Measurements from ENCODE around the gene LIMS1.
"Not testable (repeated sequence)": the region's sequence is repeated elsewhere in the genome, so short reads cannot be mapped to it uniquely, and the experiment has no call there.

Gene LIMS1

GRCh38 chr2:108533832-108534583 lies at the start of gene LIMS1:
Gene LIMS1 (plus strand): TSS chr2:108534470. CDS start chr2:108534563, 93 bp downstream.
- no peaks in the 10 kb centered on the region for H3K9me3 ChIP-seq (ENCODE audit: control insufficient read depth in 5 of 5, low read length in 5 of 5)
- peak within 1 kb of the TSS; percentile 98 for H3K27ac ChIP-seq (ENCODE audit: low read depth, low read length)
- H3K4me3 ChIP-seq (ENCODE audit: low read depth in 1 of 5, low read length in 5 of 5) = peak within 1 kb of the TSS; percentile 75 to 96 (median 87)
- no peaks in the 10 kb centered on the region for H3K36me3 ChIP-seq (ENCODE audit: control insufficient read depth in 5 of 5, insufficient read depth in 5 of 5, low read length in 5 of 5)
- H3K27me3 ChIP-seq (ENCODE audit: control insufficient read depth in 5 of 5, insufficient read depth in 4 of 5, low read length in 5 of 5) = no peaks in the 10 kb centered on the region
- H3K4me1 ChIP-seq (ENCODE audit: control insufficient read depth in 5 of 5, insufficient read depth in 5 of 5, low read length in 5 of 5) = peaks cover 0 to 39% (median 33%) of the 10 kb centered on the region in 5 donors
- H3K9ac ChIP-seq (ENCODE audit: low read length in 5 of 5) = peak within 1 kb of the TSS; percentile 92 to 98 (median 98)

- peaks cover 0 to 3% (median 0%) of the 10 kb centered on the region in 5 donors for H3K4me1 ChIP-seq (ENCODE audit: control insufficient read depth in 5 of 5, insufficient read depth in 5 of 5, low read length in 5 of 5)
- H3K27ac ChIP-seq (ENCODE audit: low read depth, low read length) = no peak overlapping the region
- H3K9ac ChIP-seq (ENCODE audit: low read length in 5 of 5) = no peak overlapping the region
- H3K36me3 ChIP-seq (ENCODE audit: control insufficient read depth in 5 of 5, insufficient read depth in 5 of 5, low read length in 5 of 5) = peaks cover 31 to 46% (median 41%) of the 10 kb centered on the region in 5 donors
- H3K4me3 ChIP-seq (ENCODE audit: low read depth in 1 of 5, low read length in 5 of 5) = no peak overlapping the region
- H3K9me3 ChIP-seq (ENCODE audit: control insufficient read depth in 5 of 5, low read length in 5 of 5) = no peaks in the 10 kb centered on the region
- no peaks in the 10 kb centered on the region for H3K27me3 ChIP-seq (ENCODE audit: control insufficient read depth in 5 of 5, insufficient read depth in 4 of 5, low read length in 5 of 5)
Observed at GRCh38 chr2:108485253-108485652, 49.0 kb upstream of the LIMS1 start.

DNA sequence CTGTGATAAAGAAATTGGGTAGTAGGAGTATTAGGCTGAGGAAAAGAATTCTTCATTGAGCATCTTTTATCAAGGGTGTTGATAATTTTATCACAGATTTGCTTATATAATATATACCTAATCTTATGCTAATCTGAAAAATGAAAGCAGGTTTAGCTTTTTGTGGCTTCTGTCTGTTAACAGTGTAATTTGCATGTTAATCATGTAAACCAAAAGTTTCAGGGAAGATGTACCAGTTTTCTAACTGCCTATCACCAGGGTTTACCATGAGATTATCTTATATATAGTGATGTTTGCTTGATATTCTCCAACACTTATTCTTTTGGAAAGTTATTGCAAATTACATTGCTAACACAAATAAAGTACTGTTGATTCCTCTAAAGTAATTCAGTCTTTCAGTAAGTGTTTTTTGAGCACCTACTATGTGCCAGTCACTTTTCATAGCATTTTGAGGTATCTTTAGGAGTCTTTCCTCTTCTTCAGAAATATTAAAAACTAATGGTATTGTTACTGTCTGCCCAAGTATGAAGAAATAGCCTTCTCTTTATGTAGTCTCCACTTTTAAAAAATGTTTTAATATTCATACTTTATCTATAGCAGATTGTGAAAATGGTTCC lies 43.7 kb upstream of the LIMS1 start:
- peaks cover 24 to 53% (median 32%) of the 10 kb centered on the region in 5 donors for H3K36me3 ChIP-seq (ENCODE audit: control insufficient read depth in 5 of 5, insufficient read depth in 5 of 5, low read length in 5 of 5)
- no peaks in the 10 kb centered on the region for H3K27me3 ChIP-seq (ENCODE audit: control insufficient read depth in 5 of 5, insufficient read depth in 4 of 5, low read length in 5 of 5)
- no peaks in the 10 kb centered on the region for H3K9me3 ChIP-seq (ENCODE audit: control insufficient read depth in 5 of 5, low read length in 5 of 5)
- H3K9ac ChIP-seq (ENCODE audit: low read length in 5 of 5) = no peak overlapping the region
- H3K4me3 ChIP-seq (ENCODE audit: low read depth in 1 of 5, low read length in 5 of 5) = no peak overlapping the region
- H3K4me1 ChIP-seq (ENCODE audit: control insufficient read depth in 5 of 5, insufficient read depth in 5 of 5, low read length in 5 of 5) = peaks cover 0 to 3% (median 0%) of the 10 kb centered on the region in 5 donors
- no peak overlapping the region for H3K27ac ChIP-seq (ENCODE audit: low read depth, low read length)

GRCh38 chr2:108491848-108492247 lies 42.4 kb upstream of the LIMS1 start:
- Histone ChIP-seq H3K27me3 (ENCODE audit: control insufficient read depth in 5 of 5, insufficient read depth in 4 of 5, low read length in 5 of 5) (no peaks in the 10 kb centered on the region), H3K27ac (ENCODE audit: low read depth, low read length) (no peak overlapping the region), H3K9ac (ENCODE audit: low read length in 5 of 5) (no peak overlapping the region)

DNA sequence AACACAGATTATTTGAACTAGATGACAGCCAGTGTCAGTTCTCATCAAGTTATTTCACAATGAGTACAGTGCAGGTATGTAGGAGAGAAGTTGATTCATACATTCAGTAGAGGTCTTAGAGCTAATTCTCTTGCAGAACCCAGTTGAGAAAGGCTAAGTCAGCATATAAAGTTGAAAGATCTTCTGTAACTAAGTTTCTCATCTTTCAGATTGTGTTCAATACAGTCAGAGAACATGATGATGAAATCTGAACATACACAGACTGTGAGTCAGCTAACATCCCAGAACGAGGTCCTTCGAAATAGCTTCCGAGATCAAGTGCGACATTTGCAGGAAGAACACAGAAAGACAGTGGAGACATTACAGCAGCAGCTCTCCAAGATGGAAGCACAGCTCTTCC lies 41.9 kb upstream of the LIMS1 start:
- peaks cover 0 to 3% (median 0%) of the 10 kb centered on the region in 5 donors for H3K4me1 ChIP-seq (ENCODE audit: control insufficient read depth in 5 of 5, insufficient read depth in 5 of 5, low read length in 5 of 5)
- H3K9me3 ChIP-seq (ENCODE audit: control insufficient read depth in 5 of 5, low read length in 5 of 5) = no peaks in the 10 kb centered on the region
- no peak overlapping the region for H3K9ac ChIP-seq (ENCODE audit: low read length in 5 of 5)
- H3K27ac ChIP-seq (ENCODE audit: low read depth, low read length) = no peak overlapping the region
- no peaks in the 10 kb centered on the region for H3K27me3 ChIP-seq (ENCODE audit: control insufficient read depth in 5 of 5, insufficient read depth in 4 of 5, low read length in 5 of 5)
- H3K36me3 ChIP-seq (ENCODE audit: control insufficient read depth in 5 of 5, insufficient read depth in 5 of 5, low read length in 5 of 5) = peaks cover 20 to 49% (median 27%) of the 10 kb centered on the region in 5 donors
- H3K4me3 ChIP-seq (ENCODE audit: low read depth in 1 of 5, low read length in 5 of 5) = no peak overlapping the region

More at GRCh38 chr2:108491848-108492247, 42.4 kb upstream of the LIMS1 start:
- H3K4me3 ChIP-seq (ENCODE audit: low read depth in 1 of 5, low read length in 5 of 5) = no peak overlapping the region
- H3K4me1 ChIP-seq (ENCODE audit: control insufficient read depth in 5 of 5, insufficient read depth in 5 of 5, low read length in 5 of 5) = peaks cover 0 to 3% (median 0%) of the 10 kb centered on the region in 5 donors
- H3K9me3 ChIP-seq (ENCODE audit: control insufficient read depth in 5 of 5, low read length in 5 of 5) = no peaks in the 10 kb centered on the region
- peaks cover 21 to 47% (median 25%) of the 10 kb centered on the region in 5 donors for H3K36me3 ChIP-seq (ENCODE audit: control insufficient read depth in 5 of 5, insufficient read depth in 5 of 5, low read length in 5 of 5)

DNA sequence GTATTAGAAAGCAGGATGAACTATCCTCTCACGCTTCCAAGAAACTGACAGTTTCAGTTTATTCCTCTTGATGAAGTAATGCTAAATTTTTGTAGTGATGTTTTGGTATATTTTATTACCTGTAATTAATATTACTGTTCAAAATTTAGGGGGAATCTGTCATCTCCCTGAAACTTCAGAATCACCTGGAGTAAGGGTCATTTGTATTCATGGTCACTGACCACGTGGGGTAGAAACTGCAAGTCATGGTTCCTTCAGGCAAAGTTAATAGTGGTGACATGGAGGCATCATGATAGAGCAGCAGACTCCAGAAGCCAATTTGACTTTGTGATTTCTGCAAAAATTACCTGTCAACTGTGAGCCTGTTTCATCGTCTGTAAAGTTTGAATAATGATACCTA lies 38.1 kb upstream of the LIMS1 start:
- peaks cover 13 to 38% (median 20%) of the 10 kb centered on the region in 5 donors for H3K36me3 ChIP-seq (ENCODE audit: control insufficient read depth in 5 of 5, insufficient read depth in 5 of 5, low read length in 5 of 5)

DNA sequence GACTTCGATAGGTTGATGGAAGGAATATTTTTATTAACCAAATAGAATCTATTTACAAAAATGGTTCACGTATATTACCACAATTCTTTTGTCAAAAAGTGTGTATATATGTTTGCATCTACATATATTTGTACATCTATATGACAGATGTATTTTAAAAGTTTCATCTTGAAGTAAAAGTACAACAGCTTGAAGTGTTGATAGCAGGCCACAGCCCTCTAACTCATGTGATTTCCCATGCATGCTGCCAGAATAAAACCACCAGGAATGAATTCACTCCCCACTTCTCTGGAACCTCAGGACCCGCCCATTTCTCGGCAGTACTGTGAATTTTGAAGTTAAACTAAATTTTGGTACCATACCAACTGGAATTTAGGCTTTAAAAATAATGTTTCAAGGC lies 26.6 kb upstream of the LIMS1 start:
- not testable (repeated sequence) for H3K9ac ChIP-seq (ENCODE audit: low read length in 5 of 5); H3K4me3 ChIP-seq (ENCODE audit: low read depth in 1 of 5, low read length in 5 of 5); H3K27ac ChIP-seq (ENCODE audit: low read depth, low read length); H3K4me1 ChIP-seq (ENCODE audit: control insufficient read depth in 5 of 5, insufficient read depth in 5 of 5, low read length in 5 of 5); H3K36me3 ChIP-seq (ENCODE audit: control insufficient read depth in 5 of 5, insufficient read depth in 5 of 5, low read length in 5 of 5); H3K27me3 ChIP-seq (ENCODE audit: control insufficient read depth in 5 of 5, insufficient read depth in 4 of 5, low read length in 5 of 5); H3K9me3 ChIP-seq (ENCODE audit: control insufficient read depth in 5 of 5, low read length in 5 of 5)

More for the DNA sequence above, 38.1 kb upstream of the LIMS1 start:
- H3K4me3 ChIP-seq (ENCODE audit: low read depth in 1 of 5, low read length in 5 of 5); H3K27ac ChIP-seq (ENCODE audit: low read depth, low read length); H3K4me1 ChIP-seq (ENCODE audit: control insufficient read depth in 5 of 5, insufficient read depth in 5 of 5, low read length in 5 of 5); H3K9ac ChIP-seq (ENCODE audit: low read length in 5 of 5); H3K9me3 ChIP-seq (ENCODE audit: control insufficient read depth in 5 of 5, low read length in 5 of 5); H3K27me3 ChIP-seq (ENCODE audit: control insufficient read depth in 5 of 5, insufficient read depth in 4 of 5, low read length in 5 of 5): not testable (repeated sequence)

DNA sequence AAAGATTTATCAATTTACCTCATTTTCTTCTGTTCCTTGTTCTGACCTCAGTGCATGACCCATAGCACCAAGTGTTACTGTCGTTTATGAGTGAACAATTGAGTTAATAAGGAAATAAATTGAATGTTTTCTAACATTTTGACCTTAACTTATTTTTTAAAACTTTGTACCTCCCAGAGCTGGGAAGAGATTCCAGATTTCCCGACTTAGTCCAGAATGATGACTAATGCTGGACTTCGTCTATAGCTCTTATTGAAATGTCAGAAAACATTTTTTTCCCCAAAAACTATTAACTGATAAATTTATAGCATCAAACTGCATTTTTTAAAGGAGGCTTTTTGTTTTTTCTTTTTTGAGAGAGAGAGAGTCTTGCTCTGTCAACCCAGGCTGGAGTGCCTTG lies 21.8 kb upstream of the LIMS1 start:
- H3K9me3 ChIP-seq (ENCODE audit: control insufficient read depth in 5 of 5, low read length in 5 of 5); H3K36me3 ChIP-seq (ENCODE audit: control insufficient read depth in 5 of 5, insufficient read depth in 5 of 5, low read length in 5 of 5); H3K27ac ChIP-seq (ENCODE audit: low read depth, low read length): not testable (repeated sequence)

DNA sequence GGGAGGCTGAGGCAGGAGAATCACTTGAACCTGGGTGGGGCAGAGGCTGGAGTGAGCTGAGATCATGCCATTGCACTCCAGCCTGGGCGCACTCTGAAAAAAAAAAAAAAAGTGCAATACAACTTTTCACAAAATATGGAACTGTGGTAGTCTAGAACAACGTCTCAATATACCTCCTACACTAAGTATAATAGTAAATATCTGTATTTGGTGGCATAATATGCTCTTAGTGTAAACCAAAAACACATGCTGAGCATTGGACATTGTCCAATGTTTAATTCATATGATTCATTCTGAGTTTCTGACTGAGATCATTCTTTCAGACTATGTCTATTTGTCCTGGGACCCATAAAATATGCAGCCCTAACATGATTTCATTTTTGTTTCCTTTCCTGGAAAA lies 19.8 kb upstream of the LIMS1 start:
- not testable (repeated sequence) for H3K9ac ChIP-seq (ENCODE audit: low read length in 5 of 5)

More for the DNA sequence above, 21.8 kb upstream of the LIMS1 start:
- not testable (repeated sequence) for H3K27me3 ChIP-seq (ENCODE audit: control insufficient read depth in 5 of 5, insufficient read depth in 4 of 5, low read length in 5 of 5); H3K9ac ChIP-seq (ENCODE audit: low read length in 5 of 5); H3K4me3 ChIP-seq (ENCODE audit: low read depth in 1 of 5, low read length in 5 of 5); H3K4me1 ChIP-seq (ENCODE audit: control insufficient read depth in 5 of 5, insufficient read depth in 5 of 5, low read length in 5 of 5)

GRCh38 chr2:108524688-108525087 lies 9.6 kb upstream of the LIMS1 start:
- not testable (repeated sequence) for H3K27me3 ChIP-seq (ENCODE audit: control insufficient read depth in 5 of 5, insufficient read depth in 4 of 5, low read length in 5 of 5); H3K9me3 ChIP-seq (ENCODE audit: control insufficient read depth in 5 of 5, low read length in 5 of 5); H3K9ac ChIP-seq (ENCODE audit: low read length in 5 of 5); H3K4me3 ChIP-seq (ENCODE audit: low read depth in 1 of 5, low read length in 5 of 5); H3K4me1 ChIP-seq (ENCODE audit: control insufficient read depth in 5 of 5, insufficient read depth in 5 of 5, low read length in 5 of 5); H3K27ac ChIP-seq (ENCODE audit: low read depth, low read length); H3K36me3 ChIP-seq (ENCODE audit: control insufficient read depth in 5 of 5, insufficient read depth in 5 of 5, low read length in 5 of 5)

More for the DNA sequence above, 19.8 kb upstream of the LIMS1 start:
- H3K9me3 ChIP-seq (ENCODE audit: control insufficient read depth in 5 of 5, low read length in 5 of 5); H3K36me3 ChIP-seq (ENCODE audit: control insufficient read depth in 5 of 5, insufficient read depth in 5 of 5, low read length in 5 of 5); H3K27ac ChIP-seq (ENCODE audit: low read depth, low read length); H3K4me3 ChIP-seq (ENCODE audit: low read depth in 1 of 5, low read length in 5 of 5); H3K27me3 ChIP-seq (ENCODE audit: control insufficient read depth in 5 of 5, insufficient read depth in 4 of 5, low read length in 5 of 5); H3K4me1 ChIP-seq (ENCODE audit: control insufficient read depth in 5 of 5, insufficient read depth in 5 of 5, low read length in 5 of 5): not testable (repeated sequence)

Data from subcutaneous abdominal adipose tissue (tissue), 5 donors.